HTERT RPE-1 (cell line): ENCODE results near the gene MLPH.

Experiments
- in situ Hi-C: fragments of 300-500 bp; cut with MboI; formaldehyde crosslinking; loops from 4 replicates; pipeline ENCODE4 v1.14.3; 2020; ENCODE audit warnings: low sequenced_read_pairs

The MLPH gene

GRCh38 chr2:237497009-237497837, 10.2 kb downstream of the MLPH start:
- in situ Hi-C loops: no loop called here

- in situ Hi-C loops: no loop called here
These were observed 10.8 kb downstream of the MLPH start for GRCh38 chr2:237497838-237498186.

- in situ Hi-C loops: no loop called here
These were observed 11.3 kb downstream of the MLPH start for GRCh38 chr2:237498341-237498740.

- in situ Hi-C loops: no loop called here
These were observed 13.8 kb downstream of the MLPH start for GRCh38 chr2:237500681-237501424.

GRCh38 chr2:237501892-237502513, 15.0 kb downstream of the MLPH start:
- in situ Hi-C loops: no loop called here

GRCh38 chr2:237503201-237503600, 16.1 kb downstream of the MLPH start:
- in situ Hi-C loops: no loop called here

- in situ Hi-C loops: no loop called here
These were observed 18.3 kb downstream of the MLPH start for GRCh38 chr2:237505188-237505939.

- in situ Hi-C loops: no loop called here
These were observed 20.5 kb downstream of the MLPH start for GRCh38 chr2:237507512-237507911.

- in situ Hi-C loops: no loop called here
These were observed 21.3 kb downstream of the MLPH start for GRCh38 chr2:237508361-237508760.

- in situ Hi-C loops: no loop called here
These were observed 22.1 kb downstream of the MLPH start for GRCh38 chr2:237509151-237509550.

- in situ Hi-C loops: no loop called here
These were observed 22.9 kb downstream of the MLPH start for GRCh38 chr2:237509905-237510304.

GRCh38 chr2:237510502-237511217, 23.6 kb downstream of the MLPH start:
- in situ Hi-C loops: no loop called here

- in situ Hi-C loops: no loop called here
These were observed 24.4 kb downstream of the MLPH start for GRCh38 chr2:237511433-237511832.

GRCh38 chr2:237511885-237512405, 24.9 kb downstream of the MLPH start:
- in situ Hi-C loops: no loop called here

- in situ Hi-C loops: no loop called here
These were observed 25.9 kb downstream of the MLPH start for GRCh38 chr2:237512774-237513466.

GRCh38 chr2:237513693-237514092, 26.6 kb downstream of the MLPH start:
- in situ Hi-C loops: no loop called here

GRCh38 chr2:237514474-237515130, 27.6 kb downstream of the MLPH start:
- in situ Hi-C loops: no loop called here

- in situ Hi-C loops: no loop called here
These were observed 28.1 kb downstream of the MLPH start for GRCh38 chr2:237515166-237515565.

- in situ Hi-C loops: no loop called here
These were observed 28.7 kb downstream of the MLPH start for GRCh38 chr2:237515621-237516275.
